Neural progenitor cell (in vitro differentiated cells): Measurements from ENCODE around the gene POLR1C. TPM values are rescaled to one million over a fixed set of nuclear protein-coding genes. Genes with fewer than 3 reads are reported as not detected.
"Not testable (repeated sequence)": the region's sequence is repeated elsewhere in the genome, so short reads cannot be mapped to it uniquely, and the experiment has no call there.

ENCODE experiments used
- DNase-seq: peaks from one replicate; pipeline ENCODE4 v3.0.0-alpha.2; 2016; ENCODE audit warnings: low spot score
- H2AFZ ChIP-seq: fragments of 200-600 bp; sonication (generic); replicated peaks from 2 replicates; pipeline ENCODE4 v1.6.1; 2016; ENCODE audit warnings: antibody characterized with exemption
- H3F3A ChIP-seq: fragments of 200-600 bp; sonication (generic); 2 replicates; pipeline ENCODE4 v1.6.1; 2016; ENCODE audit warnings: antibody characterized with exemption, low read depth
- H3K27ac ChIP-seq: fragments of 200-600 bp; sonication (generic); 2 replicates; pipeline ENCODE4 v1.5.1; 2016; ENCODE audit warnings: mild to moderate bottlenecking
- H3K27me3 ChIP-seq: fragments of 200-600 bp; sonication (generic); 2 replicates; pipeline ENCODE4 v1.6.1; 2016; ENCODE audit warnings: mild to moderate bottlenecking, moderate library complexity
- H3K36me3 ChIP-seq: fragments of 200-600 bp; sonication (generic); 2 replicates; pipeline ENCODE4 v1.5.1; 2016
- H3K4me1 ChIP-seq: fragments of 200-600 bp; sonication (generic); 2 replicates; pipeline ENCODE4 v1.6.1; 2016; ENCODE audit warnings: mixed run types
- H3K4me2 ChIP-seq: fragments of 200-600 bp; sonication (generic); 2 replicates; pipeline ENCODE4 v1.6.1; 2016
- H3K4me3 ChIP-seq: fragments of 200-600 bp; sonication (generic); 2 replicates; pipeline ENCODE4 v1.5.1; 2016
- H3K79me2 ChIP-seq: fragments of 200-600 bp; sonication (generic); 2 replicates; pipeline ENCODE4 v1.6.1; 2016; ENCODE audit warnings: low read depth
- H3K9ac ChIP-seq: fragments of 200-600 bp; sonication (generic); 2 replicates; pipeline ENCODE4 v1.6.1; 2016
- H3K9me3 ChIP-seq: fragments of 200-600 bp; sonication (generic); 2 replicates; pipeline ENCODE4 v1.5.1; 2016; ENCODE audit warnings: low read depth
- H4K20me1 ChIP-seq: fragments of 200-600 bp; sonication (generic); 2 replicates; pipeline ENCODE4 v1.6.1; 2016; ENCODE audit warnings: low read depth
- H3K27ac Mint-ChIP-seq: 3 replicates; pipeline ENCODE4 v1.8.0; 2021; ENCODE audit warnings: mixed read lengths
- H3K27me3 Mint-ChIP-seq: 2 replicates; pipeline ENCODE4 v1.8.0; 2022; ENCODE audit warnings: low read depth, mild to moderate bottlenecking, inconsistent platforms, moderate library complexity, mixed read lengths; ENCODE audit not compliant: insufficient read depth
- H3K36me3 Mint-ChIP-seq: 3 replicates; pipeline ENCODE4 v1.8.0; 2021; ENCODE audit warnings: mixed read lengths
- H3K4me1 Mint-ChIP-seq: 3 replicates; pipeline ENCODE4 v1.8.0; 2021; ENCODE audit warnings: mixed read lengths
- H3K4me3 Mint-ChIP-seq: 3 replicates; pipeline ENCODE4 v1.8.0; 2021; ENCODE audit warnings: mild to moderate bottlenecking, moderate library complexity, mixed read lengths
- H3K9me3 Mint-ChIP-seq: 3 replicates; pipeline ENCODE4 v1.8.0; 2020; ENCODE audit warnings: mixed read lengths
- CTCF ChIP-seq: fragments of 200-600 bp; sonication (generic); IDR thresholded peaks from 2 replicates; pipeline ENCODE4 v1.5.1; 2017; ENCODE audit warnings: antibody characterized with exemption, mild to moderate bottlenecking
- EZH2 ChIP-seq: fragments of 200-600 bp; sonication (generic); IDR thresholded peaks from 2 replicates; pipeline ENCODE4 v1.6.1; 2017; ENCODE audit warnings: antibody characterized with exemption, mild to moderate bottlenecking, moderate library complexity
- EZH2phosphoT487 ChIP-seq: fragments of 200-600 bp; sonication (generic); IDR thresholded peaks from 2 replicates; pipeline ENCODE4 v1.6.1; 2017; ENCODE audit warnings: antibody characterized with exemption
- total RNA-seq: library from RNA; depleted of rRNA; stranded (reverse); fragments of >200 nt; gene quantifications from 2 replicates; pipeline ENCODE4 v1.2.3, GENCODE V29; 2015; ENCODE audit warnings: low replicate concordance

The POLR1C gene
- total RNA-seq, 1 donor from 2014 or later: 24.4 TPM

GRCh38 chr6:43497689-43498088, 19.2 kb upstream of the POLR1C start:
- Histone ChIP-seq H3K9me3 (no peaks in the 10 kb centered on the region), H3K36me3 (no peaks in the 10 kb centered on the region), H3K4me3 (no peak overlapping the region), H3K9ac (no peak overlapping the region), H2AFZ (no peak overlapping the region), H3K27ac (no peak overlapping the region), H3K4me2 (no peak overlapping the region), H3K27me3 (no peaks in the 10 kb centered on the region), H3F3A (no peaks in the 10 kb centered on the region), H3K79me2 (peaks cover 5% of the 10 kb centered on the region), H3K4me1 (peaks cover 6% of the 10 kb centered on the region), H4K20me1 (peaks cover 33% of the 10 kb centered on the region)
- peaks cover 6% of the 10 kb centered on the region for H3K27me3 Mint-ChIP-seq
- peaks cover 2% of the 10 kb centered on the region for H3K4me1 Mint-ChIP-seq
- no peaks in the 10 kb centered on the region for H3K9me3 Mint-ChIP-seq
- no peak for TF ChIP-seq EZH2phosphoT487
- no peak for TF ChIP-seq CTCF
- TF ChIP-seq EZH2: no peak
- no peak overlapping the region for H3K27ac Mint-ChIP-seq
- no peak for DNase-seq
- no peak overlapping the region for H3K4me3 Mint-ChIP-seq
- H3K36me3 Mint-ChIP-seq: peaks cover 20% of the 10 kb centered on the region

- not testable (repeated sequence) for H3K27ac ChIP-seq, H3K79me2 ChIP-seq, H3F3A ChIP-seq, H3K27ac Mint-ChIP-seq, H3K27me3 ChIP-seq, H3K4me2 ChIP-seq, H2AFZ ChIP-seq, DNase-seq, H3K9me3 Mint-ChIP-seq, H3K4me3 Mint-ChIP-seq, H3K4me1 Mint-ChIP-seq, H3K9me3 ChIP-seq, H3K27me3 Mint-ChIP-seq, H3K4me1 ChIP-seq, H3K9ac ChIP-seq, H3K36me3 ChIP-seq, H3K4me3 ChIP-seq
- H3K36me3 Mint-ChIP-seq: peaks cover 22% of the 10 kb centered on the region
- peaks cover 33% of the 10 kb centered on the region for H4K20me1 ChIP-seq
Measured at GRCh38 chr6:43498291-43498690, 18.6 kb upstream of the POLR1C start.

- Histone ChIP-seq H3K27me3 (no peaks in the 10 kb centered on the region), H2AFZ (no peak overlapping the region), H3K9me3 (no peaks in the 10 kb centered on the region), H3K79me2 (peaks cover 5% of the 10 kb centered on the region), H3K4me1 (peaks cover 6% of the 10 kb centered on the region), H3K4me2 (no peak overlapping the region), H3K27ac (no peak overlapping the region), H3F3A (no peaks in the 10 kb centered on the region), H3K9ac (no peak overlapping the region), H3K36me3 (no peaks in the 10 kb centered on the region), H4K20me1 (peaks cover 33% of the 10 kb centered on the region), H3K4me3 (no peak overlapping the region)
- Mint-ChIP-seq H3K36me3 (peaks cover 25% of the 10 kb centered on the region), H3K9me3 (no peaks in the 10 kb centered on the region), H3K27ac (no peak overlapping the region), H3K27me3 (peaks cover 4% of the 10 kb centered on the region), H3K4me3 (no peak overlapping the region), H3K4me1 (no peaks in the 10 kb centered on the region)
- no peak for DNase-seq
- TF ChIP-seq CTCF: no peak
- no peak for TF ChIP-seq EZH2phosphoT487
- TF ChIP-seq EZH2: no peak
Measured at GRCh38 chr6:43499028-43499815, 17.7 kb upstream of the POLR1C start.

GRCh38 chr6:43500921-43501320, 16.0 kb upstream of the POLR1C start:
- Histone ChIP-seq H4K20me1 (peaks cover 20% of the 10 kb centered on the region), H3K9ac (no peak overlapping the region), H3K36me3 (no peaks in the 10 kb centered on the region), H3K4me1 (peaks cover 3% of the 10 kb centered on the region), H3K79me2 (peaks cover 5% of the 10 kb centered on the region), H3K27me3 (no peaks in the 10 kb centered on the region), H2AFZ (no peak overlapping the region), H3K9me3 (no peaks in the 10 kb centered on the region), H3K4me2 (no peak overlapping the region), H3K27ac (no peak overlapping the region), H3K4me3 (no peak overlapping the region), H3F3A (peaks cover 3% of the 10 kb centered on the region)
- Mint-ChIP-seq H3K4me3 (no peak overlapping the region), H3K27me3 (peaks cover 2% of the 10 kb centered on the region), H3K27ac (no peak overlapping the region), H3K36me3 (peaks cover 31% of the 10 kb centered on the region), H3K9me3 (no peaks in the 10 kb centered on the region), H3K4me1 (no peaks in the 10 kb centered on the region)
- TF ChIP-seq CTCF (no peak), EZH2phosphoT487 (no peak), EZH2 (no peak)
- no peak for DNase-seq
